Endometrium (tissue), 2 donors: Measurements from ENCODE around the gene RBP5.

Source experiments
- FAIRE-seq: peaks from 2 replicates; lab custom pipeline; 2012; peaks lifted over from hg19 to GRCh38; lab: Jason Lieb, UNC
- donor health status: control.
- donor health status: control.

Gene RBP5

GRCh38 chr12:7073946-7074345 lies 54.7 kb downstream of the RBP5 start:
- no peak for FAIRE-seq
